Mesodermal cell (in vitro differentiated cells): ENCODE measurements around the gene MRPL11.
"Not testable (repeated sequence)": the region's sequence is repeated elsewhere in the genome, so short reads cannot be mapped to it uniquely, and the experiment has no call there.

ENCODE experiments used
- H3K27ac ChIP-seq: 2 replicates; pipeline ENCODE4 v1.7.0; 2013; ENCODE audit warnings: mild to moderate bottlenecking, low read depth, low read length, moderate library complexity; ENCODE audit not compliant: severe bottlenecking
- H3K36me3 ChIP-seq: 2 replicates; pipeline ENCODE4 v1.7.1; 2013; ENCODE audit warnings: mild to moderate bottlenecking, low read length, moderate library complexity; ENCODE audit not compliant: control insufficient read depth, insufficient read depth
- H3K4me1 ChIP-seq: one replicate; pipeline ENCODE4 v1.7.1; 2013; ENCODE audit warnings: mild to moderate bottlenecking, low read length; ENCODE audit not compliant: insufficient read depth, control insufficient read depth, poor library complexity, severe bottlenecking
- H3K4me3 ChIP-seq: 2 replicates; pipeline ENCODE4 v1.7.0; 2013; ENCODE audit warnings: low read length, control low read depth, mild to moderate bottlenecking; ENCODE audit not compliant: insufficient read depth, poor library complexity, severe bottlenecking; ENCODE audit errors: extremely low read depth
- H3K9me3 ChIP-seq: 2 replicates; pipeline ENCODE4 v1.7.1; 2013; ENCODE audit warnings: mild to moderate bottlenecking, low read length, moderate library complexity; ENCODE audit not compliant: control insufficient read depth
- WGBS, 2 experiments: methylation state at CpG; one replicate each; pipeline ENCODE4 v1.1.5; 2013; ENCODE audit warnings: missing lambda C conversion rate in 2 of 2; ENCODE audit not compliant: insufficient coverage in 2 of 2; 5-methylcytosine and 5-hydroxymethylcytosine counted together

MRPL11 gene

GRCh38 chr11:66466225-66467033 is 27.8 kb upstream of the MRPL11 start, which contains the start of gene PELI3:
Gene PELI3 (plus strand): TSS chr11:66466905. CDS start chr11:66468129, 1,224 bp downstream.
- Histone ChIP-seq H3K9me3 (peaks cover 7% of the 10 kb centered on the region), H3K36me3 (peaks cover 6% of the 10 kb centered on the region), H3K27ac (no peak within 1 kb of the TSS), H3K4me3 (peak within 1 kb of the TSS; percentile 59), H3K4me1 (peaks cover 8% of the 10 kb centered on the region)
- 0 to 1% methylated on average over 16 to 29 of the region's 63 CpGs for WGBS, 2 experiments

GRCh38 chr11:66465373-66466224 is 27.0 kb upstream of the MRPL11 start:
- H3K9me3 ChIP-seq, result peaks cover 11% of the 10 kb centered on the region
- H3K4me3 ChIP-seq, result peak overlapping the region; percentile 59
- H3K36me3 ChIP-seq, result no peaks in the 10 kb centered on the region
- H3K27ac ChIP-seq, result no peak overlapping the region
- H3K4me1 ChIP-seq, result peaks cover 8% of the 10 kb centered on the region
- WGBS, 2 experiments, result 64 to 69% methylated on average over 16 to 17 of the region's 19 CpGs

GRCh38 chr11:66464916-66465315 is 26.3 kb upstream of the MRPL11 start:
- no peak overlapping the region for H3K27ac ChIP-seq
- peaks cover 8% of the 10 kb centered on the region for H3K4me1 ChIP-seq
- no peaks in the 10 kb centered on the region for H3K36me3 ChIP-seq
- no peak overlapping the region for H3K4me3 ChIP-seq
- peaks cover 11% of the 10 kb centered on the region for H3K9me3 ChIP-seq
- 100% methylated on average over 1 of the region's 1 CpG for WGBS, 2 experiments

- H3K4me3 ChIP-seq, H3K4me1 ChIP-seq, H3K27ac ChIP-seq, H3K36me3 ChIP-seq: not testable (repeated sequence)
- H3K9me3 ChIP-seq, result peaks cover 11% of the 10 kb centered on the region
- WGBS, 2 experiments, result no CpG with 5 or more reads among the region's 5 CpGs
Observed at GRCh38 chr11:66464116-66464515, 25.5 kb upstream of the MRPL11 start.

- H3K36me3 ChIP-seq, result no peaks in the 10 kb centered on the region
- 86 to 100% methylated on average over 2 of the region's 3 CpGs for WGBS, 2 experiments
- peaks cover 11% of the 10 kb centered on the region for H3K9me3 ChIP-seq
- no peak overlapping the region for H3K4me3 ChIP-seq
- H3K4me1 ChIP-seq, result peaks cover 7% of the 10 kb centered on the region
- H3K27ac ChIP-seq, result no peak overlapping the region
Observed at GRCh38 chr11:66462911-66463310, 24.3 kb upstream of the MRPL11 start.

- no peak overlapping the region for H3K27ac ChIP-seq
- no peaks in the 10 kb centered on the region for H3K4me1 ChIP-seq
- H3K4me3 ChIP-seq, result no peak overlapping the region
- peaks cover 11% of the 10 kb centered on the region for H3K9me3 ChIP-seq
- H3K36me3 ChIP-seq, result no peaks in the 10 kb centered on the region
Observed at GRCh38 chr11:66462010-66462409, 23.4 kb upstream of the MRPL11 start.

- WGBS, 2 experiments, result 81 to 94% methylated on average over 2 to 4 of the region's 5 CpGs
- Histone ChIP-seq H3K4me1 (no peaks in the 10 kb centered on the region), H3K27ac (no peak overlapping the region), H3K4me3 (no peak overlapping the region), H3K36me3 (no peaks in the 10 kb centered on the region), H3K9me3 (peaks cover 11% of the 10 kb centered on the region)
Observed at GRCh38 chr11:66459138-66459778, 20.6 kb upstream of the MRPL11 start.

- Histone ChIP-seq H3K4me1 (no peaks in the 10 kb centered on the region), H3K4me3 (no peak overlapping the region), H3K36me3 (no peaks in the 10 kb centered on the region), H3K9me3 (peaks cover 7% of the 10 kb centered on the region), H3K27ac (no peak overlapping the region)
- whole genome bisulfite sequencing, 2 experiments, result 85 to 94% methylated on average over 4 to 6 of the region's 6 CpGs
Observed at GRCh38 chr11:66457826-66458225, 19.2 kb upstream of the MRPL11 start.

GRCh38 chr11:66454828-66455227 is 16.2 kb upstream of the MRPL11 start:
- Histone ChIP-seq H3K36me3 (no peaks in the 10 kb centered on the region), H3K9me3 (no peaks in the 10 kb centered on the region), H3K27ac (no peak overlapping the region), H3K4me3 (no peak overlapping the region), H3K4me1 (no peaks in the 10 kb centered on the region)
- WGBS, 2 experiments, result 81% methylated on average over 3 of the region's 3 CpGs

- H3K27ac ChIP-seq, result no peak overlapping the region
- 68 to 77% methylated on average over 5 of the region's 6 CpGs for WGBS, 2 experiments
- H3K9me3 ChIP-seq, result no peaks in the 10 kb centered on the region
- H3K4me3 ChIP-seq, result no peak overlapping the region
- no peaks in the 10 kb centered on the region for H3K36me3 ChIP-seq
- H3K4me1 ChIP-seq, result no peaks in the 10 kb centered on the region
Observed at GRCh38 chr11:66454247-66454646, 15.6 kb upstream of the MRPL11 start.
